OCI-LY3 (cell line): Measurements from ENCODE around the gene ZSWIM5.
"Not testable (repeated sequence)": the region's sequence is repeated elsewhere in the genome, so short reads cannot be mapped to it uniquely, and the experiment has no call there.

Experiments used
- H2AFZ ChIP-seq: fragments of 200-600, 300-600 bp; shearing (Covaris generic); 2 replicates; pipeline ENCODE4 v1.6.0; 2014; ENCODE audit warnings: antibody characterized with exemption, low read depth, low read length
- H3K27ac ChIP-seq: fragments of 200-600, 300-600 bp; sonication (generic); 2 replicates; pipeline ENCODE4 v1.5.1; 2014; ENCODE audit warnings: mild to moderate bottlenecking, low read length, moderate library complexity, mixed read lengths
- H3K27me3 ChIP-seq: fragments of 200-600, 300-600 bp; sonication (generic); 2 replicates; pipeline ENCODE4 v1.6.1; 2014; ENCODE audit warnings: low read depth, low read length, mixed read lengths
- H3K36me3 ChIP-seq: fragments of 200-600, 300-600 bp; sonication (generic); replicated peaks from 2 replicates; pipeline ENCODE3; 2014; ENCODE audit warnings: low read depth, low read length, mixed read lengths
- H3K4me1 ChIP-seq: fragments of 300-600, 200-600 bp; sonication (generic); 2 replicates; pipeline ENCODE4 v1.6.1; 2014; ENCODE audit warnings: low read length, mixed read lengths
- H3K4me2 ChIP-seq: fragments of 200-600, 300-600 bp; sonication (generic); 2 replicates; pipeline ENCODE4 v1.6.1; 2014; ENCODE audit warnings: low read length, mixed read lengths
- H3K4me3 ChIP-seq: fragments of 300-600, 200-600 bp; sonication (generic); 2 replicates; pipeline ENCODE4 v1.5.1; 2014; ENCODE audit warnings: antibody characterized with exemption, mild to moderate bottlenecking, low read length, moderate library complexity
- H3K79me2 ChIP-seq: fragments of 300-600, 200-600 bp; shearing (Covaris generic); 2 replicates; pipeline ENCODE4 v1.6.1; 2014; ENCODE audit warnings: mild to moderate bottlenecking, low read length, mixed read lengths
- H3K9ac ChIP-seq: fragments of 300-600, 200-600 bp; shearing (Covaris generic); 2 replicates; pipeline ENCODE4 v1.6.0; 2014; ENCODE audit warnings: mild to moderate bottlenecking, low read length, moderate library complexity
- H3K9me3 ChIP-seq: fragments of 200-600, 300-600 bp; shearing (Covaris generic); 2 replicates; pipeline ENCODE4 v1.6.1; 2014; ENCODE audit warnings: low read length, mixed read lengths; ENCODE audit not compliant: insufficient read depth
- H4K20me1 ChIP-seq: fragments of 200-600, 300-600 bp; sonication (generic); 2 replicates; pipeline ENCODE4 v1.6.1; 2016; ENCODE audit warnings: low read length, mixed read lengths; ENCODE audit not compliant: insufficient read depth
- CTCF ChIP-seq: fragments of 200-600, 300-600 bp; sonication (generic); IDR thresholded peaks from 2 replicates; pipeline ENCODE4 v1.5.1; 2014; ENCODE audit warnings: antibody characterized with exemption, low read length, low read depth
- EZH2phosphoT487 ChIP-seq: fragments of 200-600 bp; shearing (Covaris generic); IDR thresholded peaks from 2 replicates; pipeline ENCODE4 v1.6.1; 2018; ENCODE audit warnings: antibody characterized with exemption, mixed run types, low read depth

Gene ZSWIM5

GRCh38 chr1:45117766-45118165 lies 88.6 kb downstream of the ZSWIM5 start:
- no peaks in the 10 kb centered on the region for H3K27me3 ChIP-seq
- no peak overlapping the region for H3K9ac ChIP-seq
- no peak overlapping the region for H3K4me2 ChIP-seq
- no peak overlapping the region for H3K27ac ChIP-seq
- H3K79me2 ChIP-seq = no peaks in the 10 kb centered on the region
- H2AFZ ChIP-seq = no peak overlapping the region
- no peaks in the 10 kb centered on the region for H3K36me3 ChIP-seq
- no peak overlapping the region for H3K4me3 ChIP-seq
- TF ChIP-seq CTCF (no peak), EZH2phosphoT487 (no peak)
- H3K4me1 ChIP-seq = no peaks in the 10 kb centered on the region
- H4K20me1 ChIP-seq = no peaks in the 10 kb centered on the region
- no peaks in the 10 kb centered on the region for H3K9me3 ChIP-seq

- H3K27ac ChIP-seq = no peak overlapping the region
- H3K4me1 ChIP-seq = no peaks in the 10 kb centered on the region
These were observed 89.6 kb downstream of the ZSWIM5 start for GRCh38 chr1:45116820-45117219.

GRCh38 chr1:45116340-45116739 lies 90.1 kb downstream of the ZSWIM5 start:
- H3K36me3 ChIP-seq = no peaks in the 10 kb centered on the region
- no peak overlapping the region for H3K9ac ChIP-seq
- H3K79me2 ChIP-seq = no peaks in the 10 kb centered on the region
- no peaks in the 10 kb centered on the region for H3K4me1 ChIP-seq
- H3K4me3 ChIP-seq = no peak overlapping the region
- no peaks in the 10 kb centered on the region for H3K27me3 ChIP-seq
- H3K27ac ChIP-seq = no peak overlapping the region
- no peaks in the 10 kb centered on the region for H3K9me3 ChIP-seq
- H4K20me1 ChIP-seq = no peaks in the 10 kb centered on the region
- TF ChIP-seq CTCF (no peak), EZH2phosphoT487 (no peak)
- H2AFZ ChIP-seq = no peak overlapping the region
- H3K4me2 ChIP-seq = no peak overlapping the region

More at GRCh38 chr1:45116820-45117219, 89.6 kb downstream of the ZSWIM5 start:
- Histone ChIP-seq H3K4me2 (no peak overlapping the region), H3K4me3 (no peak overlapping the region), H4K20me1 (no peaks in the 10 kb centered on the region), H3K36me3 (no peaks in the 10 kb centered on the region), H2AFZ (no peak overlapping the region), H3K27me3 (no peaks in the 10 kb centered on the region), H3K9me3 (no peaks in the 10 kb centered on the region), H3K9ac (no peak overlapping the region), H3K79me2 (no peaks in the 10 kb centered on the region)
- TF ChIP-seq EZH2phosphoT487 = no peak
- TF ChIP-seq CTCF = no peak

GRCh38 chr1:45115198-45115597 lies 91.2 kb downstream of the ZSWIM5 start:
- not testable (repeated sequence) for H3K27ac ChIP-seq, H3K9me3 ChIP-seq, H3K4me2 ChIP-seq, H3K4me3 ChIP-seq, H3K9ac ChIP-seq, H4K20me1 ChIP-seq, H3K79me2 ChIP-seq, H3K4me1 ChIP-seq, H2AFZ ChIP-seq, H3K27me3 ChIP-seq, H3K36me3 ChIP-seq

- Histone ChIP-seq H3K4me1 (no peaks in the 10 kb centered on the region), H3K4me3 (no peak overlapping the region), H3K4me2 (no peak overlapping the region), H3K9me3 (no peaks in the 10 kb centered on the region), H3K9ac (no peak overlapping the region), H3K36me3 (no peaks in the 10 kb centered on the region), H2AFZ (no peak overlapping the region), H4K20me1 (no peaks in the 10 kb centered on the region), H3K27me3 (no peaks in the 10 kb centered on the region), H3K27ac (no peak overlapping the region), H3K79me2 (no peaks in the 10 kb centered on the region)
- TF ChIP-seq EZH2phosphoT487 (no peak), CTCF (no peak)
These were observed 93.7 kb downstream of the ZSWIM5 start for GRCh38 chr1:45112661-45113060.
